ENCODE results near the gene COL27A1. TPM values are rescaled to one million over a fixed set of nuclear protein-coding genes. Genes with fewer than 3 reads are reported as not detected.

Gene COL27A1
- polyA plus RNA-seq, 1 of the 3 experiments (the other 2 are of a cell fraction) = 8.7 TPM

DNA sequence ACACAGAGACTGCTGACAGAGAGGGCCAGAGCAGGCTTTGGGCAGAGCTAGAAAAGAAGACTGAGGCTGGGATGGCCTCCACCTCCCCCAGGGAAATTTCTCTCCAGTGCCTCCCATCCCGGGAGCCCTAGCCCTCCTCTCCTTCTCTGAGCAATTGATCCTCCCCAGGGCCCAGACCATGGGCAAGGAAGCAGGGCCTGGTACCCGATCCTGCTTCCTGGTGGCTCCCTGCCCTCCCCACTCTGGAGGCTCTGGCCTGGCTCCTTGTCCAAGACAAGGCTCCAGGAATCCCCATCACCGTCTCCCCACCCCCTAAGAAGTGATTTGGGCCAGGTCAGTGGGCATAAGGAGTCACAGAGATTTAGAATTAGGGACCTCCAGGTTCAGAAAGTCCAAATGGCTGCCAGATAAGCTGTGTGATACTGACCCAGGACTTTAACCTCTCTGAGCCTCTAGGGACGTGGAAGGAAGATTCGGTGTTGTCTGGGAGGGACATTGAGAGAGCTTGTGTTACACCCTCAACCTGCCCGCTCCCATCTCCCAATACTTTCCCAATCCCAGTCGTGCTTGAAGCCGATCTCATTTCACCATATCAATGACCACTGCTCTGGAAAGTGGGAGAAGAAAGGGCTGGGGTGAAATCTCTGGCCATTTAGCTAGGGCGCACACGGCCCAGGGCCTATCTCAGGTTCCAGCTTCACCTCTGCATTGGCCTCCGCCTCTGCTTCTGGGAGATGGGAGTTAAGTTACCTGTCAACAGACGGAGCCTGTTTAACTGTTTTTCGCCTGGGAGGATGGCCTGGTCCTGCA, 30.5 kb upstream of the COL27A1 start:
- no peaks in the 10 kb centered on the region; a peak in 1 of 4 replicates for H3K4me1 ChIP-seq (ENCODE audit: control insufficient read depth in 1 of 2, insufficient read depth in 2 of 2, low read depth in 1 of 2, low read length in 1 of 2)

DNA sequence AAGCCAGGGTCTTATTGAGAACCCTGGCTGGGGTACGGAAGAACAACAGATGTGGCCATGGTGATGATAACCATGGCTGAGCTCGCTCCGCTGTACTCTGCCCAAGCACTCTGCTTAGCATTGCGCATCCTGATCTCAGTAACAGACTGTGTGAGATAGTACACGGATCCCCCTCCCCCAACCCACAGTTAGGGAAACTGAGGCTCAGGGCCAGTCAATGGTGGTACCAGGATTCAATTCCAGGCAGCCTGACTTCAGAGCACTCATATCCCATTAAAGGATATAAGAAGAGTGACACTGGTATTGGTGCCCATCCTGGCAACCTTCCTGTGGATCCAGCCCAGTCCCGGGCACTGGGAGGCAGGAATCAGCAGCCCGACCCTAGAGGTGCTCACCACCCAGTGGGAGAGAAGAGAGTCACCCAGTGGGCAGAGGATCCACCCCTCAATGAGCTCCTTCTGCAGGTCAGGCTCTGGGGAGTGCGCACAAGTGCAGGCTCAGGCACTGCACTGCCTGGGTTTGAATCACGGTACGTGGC, 29.8 kb upstream of the COL27A1 start:
- Histone ChIP-seq H3K9me2 (no peaks in the 10 kb centered on the region), H3K9ac (no peak overlapping the region), H3K36me3 (replicated peaks in 1 of 2; ENCODE audit: control insufficient read depth in 1 of 2, insufficient read depth in 2 of 2, low read length in 1 of 2) (no peaks in the 10 kb centered on the region), H2AFZ (ENCODE audit: low read depth) (no peak overlapping the region), H3K9me3 (no peaks in the 10 kb centered on the region), H3K79me2 (ENCODE audit: insufficient read depth) (no peaks in the 10 kb centered on the region), H3K27ac (ENCODE audit: low read depth in 2 of 2, low read length in 1 of 2) (no peak overlapping the region), H3K4me3 (ENCODE audit: low read depth in 2 of 2, low read length in 1 of 2) (no peak overlapping the region), H3F3A (replicated peaks; ENCODE audit: insufficient read depth) (no peaks in the 10 kb centered on the region), H4K20me1 (ENCODE audit: insufficient read depth) (no peaks in the 10 kb centered on the region), H3K27me3 (ENCODE audit: insufficient read depth) (peaks cover 18% of the 10 kb centered on the region; the same call in 1 of the 2 replicates), H3K4me2 (no peak overlapping the region), H3K4me1 (ENCODE audit: control insufficient read depth in 1 of 2, insufficient read depth in 2 of 2, low read depth in 1 of 2, low read length in 1 of 2) (no peaks in the 10 kb centered on the region; a peak in 1 of 4 replicates)
- TF ChIP-seq, protein P1, sequence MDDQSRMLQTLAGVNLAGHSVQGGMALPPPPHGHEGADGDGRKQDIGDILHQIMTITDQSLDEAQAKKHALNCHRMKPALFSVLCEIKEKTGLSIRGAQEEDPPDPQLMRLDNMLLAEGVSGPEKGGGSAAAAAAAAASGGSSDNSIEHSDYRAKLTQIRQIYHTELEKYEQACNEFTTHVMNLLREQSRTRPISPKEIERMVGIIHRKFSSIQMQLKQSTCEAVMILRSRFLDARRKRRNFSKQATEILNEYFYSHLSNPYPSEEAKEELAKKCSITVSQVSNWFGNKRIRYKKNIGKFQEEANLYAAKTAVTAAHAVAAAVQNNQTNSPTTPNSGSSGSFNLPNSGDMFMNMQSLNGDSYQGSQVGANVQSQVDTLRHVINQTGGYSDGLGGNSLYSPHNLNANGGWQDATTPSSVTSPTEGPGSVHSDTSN (IDR thresholded peaks at IDR 0.05) = no peak
- no peak for TF ChIP-seq GATA2 (CRISPR knock-in tag; IDR thresholded peaks at IDR 0.05)
- TF ChIP-seq FOXM1 (IDR thresholded peaks at IDR 0.05; ENCODE audit: low read depth) = no peak
- no peak for TF ChIP-seq MXI1 (IDR thresholded peaks at IDR 0.05; ENCODE audit: low read depth, low read length)
- TF ChIP-seq EZH2phosphoT487 (IDR thresholded peaks at IDR 0.05; ENCODE audit: borderline replicate concordance, low read depth) = no peak
- TF ChIP-seq YY1 (IDR thresholded peaks at IDR 0.05; ENCODE audit: low read depth) = no peak
- no peak for TF ChIP-seq GABPA (IDR thresholded peaks at IDR 0.05; ENCODE audit: low read depth)
- TF ChIP-seq RAD21 (IDR thresholded peaks at IDR 0.05; ENCODE audit: low read length) = no peak
- TF ChIP-seq JUND (IDR thresholded peaks at IDR 0.05) = no peak
- TF ChIP-seq, protein P2, sequence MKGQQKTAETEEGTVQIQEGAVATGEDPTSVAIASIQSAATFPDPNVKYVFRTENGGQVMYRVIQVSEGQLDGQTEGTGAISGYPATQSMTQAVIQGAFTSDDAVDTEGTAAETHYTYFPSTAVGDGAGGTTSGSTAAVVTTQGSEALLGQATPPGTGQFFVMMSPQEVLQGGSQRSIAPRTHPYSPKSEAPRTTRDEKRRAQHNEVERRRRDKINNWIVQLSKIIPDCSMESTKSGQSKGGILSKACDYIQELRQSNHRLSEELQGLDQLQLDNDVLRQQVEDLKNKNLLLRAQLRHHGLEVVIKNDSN (IDR thresholded peaks at IDR 0.05; ENCODE audit: borderline replicate concordance, low read depth) = no peak
- TF ChIP-seq FOXJ3 (CRISPR knock-in tag; IDR thresholded peaks at IDR 0.05) = no peak
- TF ChIP-seq, protein P3, sequence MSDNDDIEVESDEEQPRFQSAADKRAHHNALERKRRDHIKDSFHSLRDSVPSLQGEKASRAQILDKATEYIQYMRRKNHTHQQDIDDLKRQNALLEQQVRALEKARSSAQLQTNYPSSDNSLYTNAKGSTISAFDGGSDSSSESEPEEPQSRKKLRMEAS (IDR thresholded peaks at IDR 0.05; ENCODE audit: low read depth) = no peak
- no peak for TF ChIP-seq CHD2 (IDR thresholded peaks at IDR 0.05; ENCODE audit: low read length, partially characterized antibody)
- TF ChIP-seq, protein P4, sequence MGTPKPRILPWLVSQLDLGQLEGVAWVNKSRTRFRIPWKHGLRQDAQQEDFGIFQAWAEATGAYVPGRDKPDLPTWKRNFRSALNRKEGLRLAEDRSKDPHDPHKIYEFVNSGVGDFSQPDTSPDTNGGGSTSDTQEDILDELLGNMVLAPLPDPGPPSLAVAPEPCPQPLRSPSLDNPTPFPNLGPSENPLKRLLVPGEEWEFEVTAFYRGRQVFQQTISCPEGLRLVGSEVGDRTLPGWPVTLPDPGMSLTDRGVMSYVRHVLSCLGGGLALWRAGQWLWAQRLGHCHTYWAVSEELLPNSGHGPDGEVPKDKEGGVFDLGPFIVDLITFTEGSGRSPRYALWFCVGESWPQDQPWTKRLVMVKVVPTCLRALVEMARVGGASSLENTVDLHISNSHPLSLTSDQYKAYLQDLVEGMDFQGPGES (IDR thresholded peaks at IDR 0.05; ENCODE audit: low read depth, low read length) = no peak
- no peak for TF ChIP-seq SIN3A (IDR thresholded peaks at IDR 0.05; ENCODE audit: borderline replicate concordance, low read depth, low read length)
- 95% methylated on average over 6 of the region's 10 CpGs for WGBS (ENCODE audit: low lambda C conversion rate)
- DNase-seq = no peak
- ChIA-PET POLR2A (no interaction called here), CTCF (interaction anchor here (0.8 to 1.8 kb wide), 2 partner anchors 43 to 165 kb away, joined by 4 to 5 read pairs; no protein-coding TSS in a partner anchor)

More for the DNA sequence above, 30.5 kb upstream of the COL27A1 start:
- H3F3A ChIP-seq (replicated peaks; ENCODE audit: insufficient read depth) = no peaks in the 10 kb centered on the region
- no peak overlapping the region for H3K4me2 ChIP-seq
- H3K9ac ChIP-seq = no peak overlapping the region
- no peak for DNase-seq
- no peaks in the 10 kb centered on the region for H4K20me1 ChIP-seq (ENCODE audit: insufficient read depth)
- no peak overlapping the region for H3K4me3 ChIP-seq (ENCODE audit: low read depth in 2 of 2, low read length in 1 of 2)
- H3K9me2 ChIP-seq = no peaks in the 10 kb centered on the region
- H3K36me3 ChIP-seq (replicated peaks in 1 of 2; ENCODE audit: control insufficient read depth in 1 of 2, insufficient read depth in 2 of 2, low read length in 1 of 2) = no peaks in the 10 kb centered on the region
- H3K27ac ChIP-seq (ENCODE audit: low read depth in 2 of 2, low read length in 1 of 2) = no peak overlapping the region
- WGBS (ENCODE audit: low lambda C conversion rate) = 77% methylated on average over 13 of the region's 13 CpGs
- ChIA-PET CTCF (interaction anchor here (0.8 to 4.8 kb wide), 3 partner anchors 18 to 166 kb away, joined by 4 to 28 read pairs (median 5); no protein-coding TSS in a partner anchor), POLR2A (no interaction called here)
- H3K79me2 ChIP-seq (ENCODE audit: insufficient read depth) = no peaks in the 10 kb centered on the region
- no peak for TF ChIP-seq MEF2A (IDR thresholded peaks at IDR 0.05; ENCODE audit: borderline replicate concordance, low read depth)
- no peaks in the 10 kb centered on the region for H3K9me3 ChIP-seq
- H3K27me3 ChIP-seq (ENCODE audit: insufficient read depth) = peaks cover 12% of the 10 kb centered on the region; the same call in 1 of the 2 replicates
- no peak overlapping the region for H2AFZ ChIP-seq (ENCODE audit: low read depth)
